SK-N-MC (cell line): Measurements from ENCODE around the gene TET1.

Experiments
- EZH2 ChIP-seq: fragments of 200-600 bp; sonication (generic); IDR thresholded peaks from one replicate; pipeline ENCODE4 v1.6.1; 2017; ENCODE audit warnings: antibody characterized with exemption
- POLR2AphosphoS5 ChIP-seq: IDR thresholded peaks from 2 replicates; pipeline ENCODE4 v1.6.1; 2012; ENCODE audit warnings: mild to moderate bottlenecking, low read depth, low read length, borderline replicate concordance

DNA sequence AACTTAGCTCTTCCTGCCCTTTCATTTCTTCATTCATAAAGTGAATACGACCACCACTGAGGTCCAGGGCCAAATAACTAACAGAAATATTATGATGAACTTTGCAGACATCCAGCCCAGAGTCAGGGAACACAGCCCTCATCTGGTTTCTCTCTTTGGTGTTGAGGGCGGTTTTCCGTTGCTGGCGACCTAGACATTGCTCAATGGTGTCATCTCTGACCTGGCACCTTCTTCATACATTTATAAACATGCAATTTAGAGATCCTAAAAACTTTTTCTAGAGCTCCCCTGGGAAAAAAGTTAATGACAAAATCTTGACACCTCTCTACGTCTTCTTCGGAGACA lies 324 bp upstream of the TET1 start:
- TF ChIP-seq EZH2 (no peak), POLR2AphosphoS5 (no peak)
